ENCODE data around the gene KIF25. TPM values are rescaled to one million over a fixed set of nuclear protein-coding genes. Genes with fewer than 3 reads are reported as not detected.
"Not testable (repeated sequence)": the region's sequence is repeated elsewhere in the genome, so short reads cannot be mapped to it uniquely, and the experiment has no call there.

The KIF25 gene
- total and polyA plus RNA-seq, 7 donors = 0.10 to 0.43 (median 0.20) TPM; not detected in 2

- H3K4me1 ChIP-seq = peaks cover 3% of the 10 kb centered on the region
- 70 to 78% (median 77%) methylated on average over 13 of the region's 13 CpGs for WGBS, 3 donors
- H3K9me3 ChIP-seq = no peaks in the 10 kb centered on the region
- no peak for ATAC-seq
- TF ChIP-seq CTCF (IDR thresholded peaks at IDR 0.05) = no peak
- no peaks in the 10 kb centered on the region for H3K36me3 ChIP-seq (ENCODE audit: insufficient read depth in 1 of 2, low read depth in 1 of 2)
- no peak overlapping the region for H3K27ac ChIP-seq
- no peak overlapping the region for H3K4me3 ChIP-seq
- no peaks in the 10 kb centered on the region for H3K27me3 ChIP-seq (ENCODE audit: insufficient read depth in 3 of 3, low read length in 2 of 3)
- intact Hi-C loops (cut with DNase I) = no loop called here
- no peak for DNase-seq
These were observed 76.7 kb downstream of the KIF25 start for GRCh38 chr6:168073937-168074730.

- Histone ChIP-seq H3K27ac (no peak overlapping the region), H3K36me3 (ENCODE audit: insufficient read depth in 1 of 2, low read depth in 1 of 2) (no peaks in the 10 kb centered on the region), H3K9me3 (no peaks in the 10 kb centered on the region), H3K4me3 (no peak overlapping the region), H3K27me3 (ENCODE audit: insufficient read depth in 3 of 3, low read length in 2 of 3) (no peaks in the 10 kb centered on the region), H3K4me1 (peaks cover 8% of the 10 kb centered on the region)
- TF ChIP-seq CTCF (IDR thresholded peaks at IDR 0.05) = no peak
- ATAC-seq (no peak), DNase-seq (no peak)
- intact Hi-C loops (cut with DNase I) = no loop called here
- 89 to 93% (median 90%) methylated on average over 13 of the region's 13 CpGs for WGBS, 3 donors
These were observed 77.7 kb downstream of the KIF25 start for GRCh38 chr6:168075216-168075615.

GRCh38 chr6:168075787-168076202 is 78.3 kb downstream of the KIF25 start:
- WGBS, 3 donors = 87 to 95% (median 94%) methylated on average over 30 to 34 of the region's 34 CpGs
- DNase-seq (no peak), ATAC-seq (no peak)
- no peaks in the 10 kb centered on the region for H3K36me3 ChIP-seq (ENCODE audit: insufficient read depth in 1 of 2, low read depth in 1 of 2)
- no peaks in the 10 kb centered on the region for H3K27me3 ChIP-seq (ENCODE audit: insufficient read depth in 3 of 3, low read length in 2 of 3)
- peaks cover 8% of the 10 kb centered on the region for H3K4me1 ChIP-seq
- no peaks in the 10 kb centered on the region for H3K9me3 ChIP-seq
- intact Hi-C loops (cut with DNase I) = no loop called here
- H3K27ac ChIP-seq = no peak overlapping the region
- TF ChIP-seq CTCF (IDR thresholded peaks at IDR 0.05) = no peak
- H3K4me3 ChIP-seq = no peak overlapping the region

- H3K9me3 ChIP-seq; H3K36me3 ChIP-seq (ENCODE audit: insufficient read depth in 1 of 2, low read depth in 1 of 2); H3K27me3 ChIP-seq (ENCODE audit: insufficient read depth in 3 of 3, low read length in 2 of 3); H3K4me3 ChIP-seq; DNase-seq; intact Hi-C loops (cut with DNase I); ATAC-seq; H3K4me1 ChIP-seq; H3K27ac ChIP-seq: not testable (repeated sequence)
- WGBS, 3 donors = 91 to 97% (median 92%) methylated on average over 7 of the region's 7 CpGs
These were observed 79.9 kb downstream of the KIF25 start for GRCh38 chr6:168077401-168077800.

GRCh38 chr6:168078175-168078942 is 80.9 kb downstream of the KIF25 start:
- Histone ChIP-seq H3K36me3 (ENCODE audit: insufficient read depth in 1 of 2, low read depth in 1 of 2) (no peaks in the 10 kb centered on the region), H3K27ac (no peak overlapping the region), H3K9me3 (no peaks in the 10 kb centered on the region), H3K27me3 (ENCODE audit: insufficient read depth in 3 of 3, low read length in 2 of 3) (no peaks in the 10 kb centered on the region), H3K4me3 (peak overlapping the region; percentile 28), H3K4me1 (peaks cover 8% of the 10 kb centered on the region)
- DNase-seq (no peak), ATAC-seq (peak in 1 of 4 donors; percentile 33)
- WGBS, 3 donors = 51 to 66% (median 66%) methylated on average over 16 to 21 of the region's 21 CpGs
- intact Hi-C loops (cut with DNase I) = no loop called here
- no peak for TF ChIP-seq CTCF (IDR thresholded peaks at IDR 0.05)
